ENCODE measurements around the gene UGT1A3. TPM values are rescaled to one million over a fixed set of nuclear protein-coding genes. Genes with fewer than 3 reads are reported as not detected.

Gene UGT1A3
- total and polyA plus RNA-seq, 11 donors: not detected

DNA sequence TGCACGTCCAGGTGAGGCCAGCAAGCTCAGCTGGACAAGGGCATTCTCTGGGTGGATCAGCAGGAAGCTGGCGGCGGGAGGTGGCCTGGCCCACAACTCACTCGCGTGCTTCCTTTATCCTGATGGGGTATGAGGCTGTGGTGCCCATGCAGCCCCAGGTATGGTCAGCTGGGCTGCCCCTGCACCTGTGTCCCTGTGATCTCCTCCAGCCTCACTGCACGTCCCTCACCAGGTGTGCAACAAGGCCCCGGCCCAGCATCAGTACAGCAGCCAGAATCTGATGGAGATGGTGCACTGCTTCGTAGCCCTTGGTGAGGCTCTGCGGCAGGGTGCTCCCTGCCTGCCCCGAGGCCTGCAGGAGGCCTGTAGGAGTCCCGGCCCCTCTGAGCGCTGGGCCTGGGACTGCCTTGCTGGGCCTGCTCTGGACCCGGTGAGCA lies 66.9 kb downstream of the UGT1A3 start:
- H3K27ac ChIP-seq: no peak overlapping the region
- intact Hi-C loops (cut with DNase I): no loop called here
- no peaks in the 10 kb centered on the region for H3K36me3 ChIP-seq
- no peaks in the 10 kb centered on the region for H3K4me1 ChIP-seq
- DNase-seq (no peak), ATAC-seq (no peak)
- no peak for TF ChIP-seq POLR2A (IDR thresholded peaks at IDR 0.05)
- TF ChIP-seq, protein P1, sequence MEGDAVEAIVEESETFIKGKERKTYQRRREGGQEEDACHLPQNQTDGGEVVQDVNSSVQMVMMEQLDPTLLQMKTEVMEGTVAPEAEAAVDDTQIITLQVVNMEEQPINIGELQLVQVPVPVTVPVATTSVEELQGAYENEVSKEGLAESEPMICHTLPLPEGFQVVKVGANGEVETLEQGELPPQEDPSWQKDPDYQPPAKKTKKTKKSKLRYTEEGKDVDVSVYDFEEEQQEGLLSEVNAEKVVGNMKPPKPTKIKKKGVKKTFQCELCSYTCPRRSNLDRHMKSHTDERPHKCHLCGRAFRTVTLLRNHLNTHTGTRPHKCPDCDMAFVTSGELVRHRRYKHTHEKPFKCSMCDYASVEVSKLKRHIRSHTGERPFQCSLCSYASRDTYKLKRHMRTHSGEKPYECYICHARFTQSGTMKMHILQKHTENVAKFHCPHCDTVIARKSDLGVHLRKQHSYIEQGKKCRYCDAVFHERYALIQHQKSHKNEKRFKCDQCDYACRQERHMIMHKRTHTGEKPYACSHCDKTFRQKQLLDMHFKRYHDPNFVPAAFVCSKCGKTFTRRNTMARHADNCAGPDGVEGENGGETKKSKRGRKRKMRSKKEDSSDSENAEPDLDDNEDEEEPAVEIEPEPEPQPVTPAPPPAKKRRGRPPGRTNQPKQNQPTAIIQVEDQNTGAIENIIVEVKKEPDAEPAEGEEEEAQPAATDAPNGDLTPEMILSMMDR (IDR thresholded peaks at IDR 0.05): no peak
- H3K9me3 ChIP-seq: no peaks in the 10 kb centered on the region
- WGBS, 4 donors: 80 to 91% (median 91%) methylated on average over 1 to 13 of the region's 13 CpGs
- H3K27me3 ChIP-seq: no peaks in the 10 kb centered on the region
- no peak overlapping the region for H3K4me3 ChIP-seq

DNA sequence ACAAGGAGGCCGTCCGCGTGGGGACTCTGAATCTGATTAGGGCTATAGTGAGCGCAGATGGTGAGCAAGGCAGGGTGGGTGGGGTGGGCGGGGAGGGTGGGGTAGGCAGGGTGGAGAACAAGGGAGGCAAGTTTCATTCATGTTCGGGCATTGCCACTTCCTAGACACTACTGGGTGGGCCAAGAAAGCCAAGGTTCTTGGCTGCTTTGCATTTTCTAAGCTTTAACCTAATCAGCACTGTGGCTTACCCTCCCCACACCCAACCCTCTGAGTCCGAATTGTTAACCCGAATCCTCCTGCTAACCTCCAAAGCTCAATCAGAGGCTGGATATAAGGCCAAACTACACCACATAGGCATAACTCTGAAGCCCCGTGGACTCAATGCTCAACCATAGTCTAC lies 67.4 kb downstream of the UGT1A3 start:
- WGBS, 4 donors: 84 to 88% (median 85%) methylated on average over 9 of the region's 9 CpGs
- H3K4me3 ChIP-seq: no peak overlapping the region

DNA sequence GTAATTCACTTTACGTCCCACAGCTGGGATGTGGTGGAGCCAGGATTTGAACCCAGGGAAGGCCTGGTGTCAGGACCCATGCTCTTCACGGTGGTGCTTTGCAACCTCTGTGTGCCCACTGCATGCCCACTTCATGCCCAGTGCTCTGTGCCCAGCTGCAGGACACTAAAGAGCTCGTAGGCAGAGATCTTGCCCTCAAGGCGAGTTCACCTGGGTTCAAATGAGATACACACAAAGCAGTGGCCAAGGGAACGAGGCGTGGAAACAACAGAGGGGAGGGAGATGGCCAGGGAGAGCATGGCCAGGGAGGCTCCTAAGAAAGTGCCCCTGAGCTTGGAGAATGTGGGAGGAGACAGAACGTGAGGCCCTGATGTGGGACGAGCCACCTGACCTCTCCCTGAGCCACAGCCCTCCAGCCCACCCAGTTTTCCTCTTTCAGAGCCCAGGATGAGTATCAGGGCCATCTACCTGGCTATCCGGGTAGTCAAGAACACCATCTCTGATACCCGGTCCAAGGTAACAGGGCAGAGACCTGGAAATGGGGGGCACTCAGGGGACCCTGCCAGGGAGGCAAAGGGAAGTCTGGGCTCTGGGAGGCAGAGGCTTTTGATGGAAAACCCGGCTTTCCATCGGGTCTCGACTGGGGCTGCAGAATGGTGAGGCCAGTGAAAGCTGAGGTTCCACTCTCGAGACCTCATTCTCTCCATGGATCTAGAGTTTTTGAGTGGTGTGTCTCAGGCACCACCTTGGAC lies 69.7 kb downstream of the UGT1A3 start:
- TF ChIP-seq, protein P1 (IDR thresholded peaks at IDR 0.05): no peak
- TF ChIP-seq POLR2A (IDR thresholded peaks at IDR 0.05): no peak
- Histone ChIP-seq H3K4me1 (no peaks in the 10 kb centered on the region), H3K27me3 (no peaks in the 10 kb centered on the region), H3K9me3 (no peaks in the 10 kb centered on the region), H3K4me3 (no peak overlapping the region), H3K36me3 (no peaks in the 10 kb centered on the region), H3K27ac (no peak overlapping the region)
- intact Hi-C loops (cut with DNase I): no loop called here
- WGBS, 4 donors: 74 to 79% (median 77%) methylated on average over 14 of the region's 14 CpGs
- ATAC-seq: no peak
- no peak for DNase-seq

More for the DNA sequence above, 67.4 kb downstream of the UGT1A3 start:
- H3K4me1 ChIP-seq: no peaks in the 10 kb centered on the region
- ATAC-seq: no peak
- H3K9me3 ChIP-seq: no peaks in the 10 kb centered on the region
- H3K27me3 ChIP-seq: no peaks in the 10 kb centered on the region
- H3K36me3 ChIP-seq: no peaks in the 10 kb centered on the region
- intact Hi-C loops (cut with DNase I): no loop called here
- DNase-seq: no peak
- no peak for TF ChIP-seq POLR2A (IDR thresholded peaks at IDR 0.05)
- TF ChIP-seq, protein P1 (IDR thresholded peaks at IDR 0.05): no peak
- no peak overlapping the region for H3K27ac ChIP-seq

DNA sequence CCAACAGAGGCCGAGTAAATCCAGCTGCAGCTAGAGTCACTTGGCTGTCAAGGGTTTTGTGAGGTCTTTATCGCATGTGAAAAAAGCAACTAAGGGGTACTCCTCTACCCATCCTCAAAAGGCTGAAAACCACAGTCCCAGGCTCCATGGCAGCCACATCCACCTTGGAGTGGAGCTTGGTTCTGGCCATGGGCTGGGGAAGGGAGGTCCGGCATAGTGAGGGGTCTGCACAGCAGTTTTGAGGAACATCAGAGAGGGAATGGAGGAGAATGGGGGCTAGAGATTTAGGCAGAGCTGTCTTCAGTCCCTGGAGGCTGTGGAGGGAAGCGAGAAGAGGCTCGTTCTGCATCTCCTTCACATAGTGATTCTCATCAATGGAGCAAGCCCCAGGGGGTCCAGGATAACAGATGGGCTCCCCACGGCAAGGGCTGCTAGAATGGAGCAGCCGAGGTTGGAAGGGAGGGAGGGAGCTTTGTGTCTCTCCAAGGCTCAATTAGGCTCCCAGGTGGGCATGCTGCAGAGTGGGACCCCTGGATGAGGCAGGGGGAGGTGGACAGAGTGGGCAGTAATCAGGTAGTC lies 70.3 kb downstream of the UGT1A3 start:
- DNase-seq: peak in 1 of 5 donors; percentile 3
- 50 to 61% (median 57%) methylated on average over 6 to 7 of the region's 7 CpGs for WGBS, 4 donors
- H3K9me3 ChIP-seq: no peaks in the 10 kb centered on the region
- no peak for ATAC-seq
- no peaks in the 10 kb centered on the region for H3K27me3 ChIP-seq
- H3K36me3 ChIP-seq: no peaks in the 10 kb centered on the region
- H3K4me1 ChIP-seq: no peaks in the 10 kb centered on the region
- no peak for TF ChIP-seq POLR2A (IDR thresholded peaks at IDR 0.05)
- TF ChIP-seq, protein P1 (IDR thresholded peaks at IDR 0.05): no peak
- H3K4me3 ChIP-seq: no peak overlapping the region
- H3K27ac ChIP-seq: no peak overlapping the region
- intact Hi-C loops (cut with DNase I): no loop called here

Data from heart left ventricle (tissue), 16 donors.